ENCODE data around the gene AMZ1. TPM values are rescaled to one million over a fixed set of nuclear protein-coding genes. Genes with fewer than 3 reads are reported as not detected.
"Not testable (repeated sequence)": the region's sequence is repeated elsewhere in the genome, so short reads cannot be mapped to it uniquely, and the experiment has no call there.

Gene AMZ1
- total and polyA plus RNA-seq, 2 experiments from 2014 or later: 1.4 TPM; not detected in 1

DNA sequence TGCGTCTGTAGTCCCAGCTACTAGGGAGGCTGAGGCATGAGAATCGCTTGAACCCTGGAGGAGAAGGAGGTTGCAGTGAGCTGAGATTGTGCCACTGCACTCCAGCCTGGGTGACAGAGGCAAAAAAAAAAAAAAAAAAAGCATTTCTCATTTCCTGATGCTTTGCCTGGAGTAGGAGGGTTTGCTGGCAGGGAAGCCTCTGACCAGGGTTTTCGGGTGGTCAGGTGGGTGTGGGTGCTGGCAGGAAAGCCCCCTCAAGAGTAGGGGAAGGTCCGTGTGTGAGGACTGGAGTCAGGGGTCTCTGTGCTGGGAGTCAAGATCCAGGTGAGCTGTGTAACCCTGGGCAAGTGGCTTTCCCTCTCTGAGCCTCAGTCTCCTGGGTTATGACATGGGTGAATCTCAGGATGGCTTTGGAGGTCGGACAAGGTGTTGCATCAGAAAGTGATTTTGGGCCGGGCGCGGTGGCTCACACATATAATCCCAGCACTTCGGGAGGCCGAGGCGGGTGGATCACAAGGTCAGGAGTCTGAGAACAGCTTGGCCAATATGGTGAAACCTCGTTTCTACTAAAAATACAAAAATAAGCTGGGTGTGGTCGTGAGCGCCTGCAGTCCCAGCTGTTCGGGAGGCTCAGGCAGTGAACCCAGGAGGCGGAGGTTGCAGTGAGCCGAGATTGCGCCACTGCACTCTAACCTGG is 3.2 kb downstream of the AMZ1 start:
- TF ChIP-seq EZH2 (IDR thresholded peaks at IDR 0.05; ENCODE audit: borderline replicate concordance) (no peak), EZH2phosphoT487 (IDR thresholded peaks at IDR 0.05; ENCODE audit: low read depth, severe bottlenecking, unreplicated experiment) (no peak)
- TF ChIP-seq, protein P1, sequence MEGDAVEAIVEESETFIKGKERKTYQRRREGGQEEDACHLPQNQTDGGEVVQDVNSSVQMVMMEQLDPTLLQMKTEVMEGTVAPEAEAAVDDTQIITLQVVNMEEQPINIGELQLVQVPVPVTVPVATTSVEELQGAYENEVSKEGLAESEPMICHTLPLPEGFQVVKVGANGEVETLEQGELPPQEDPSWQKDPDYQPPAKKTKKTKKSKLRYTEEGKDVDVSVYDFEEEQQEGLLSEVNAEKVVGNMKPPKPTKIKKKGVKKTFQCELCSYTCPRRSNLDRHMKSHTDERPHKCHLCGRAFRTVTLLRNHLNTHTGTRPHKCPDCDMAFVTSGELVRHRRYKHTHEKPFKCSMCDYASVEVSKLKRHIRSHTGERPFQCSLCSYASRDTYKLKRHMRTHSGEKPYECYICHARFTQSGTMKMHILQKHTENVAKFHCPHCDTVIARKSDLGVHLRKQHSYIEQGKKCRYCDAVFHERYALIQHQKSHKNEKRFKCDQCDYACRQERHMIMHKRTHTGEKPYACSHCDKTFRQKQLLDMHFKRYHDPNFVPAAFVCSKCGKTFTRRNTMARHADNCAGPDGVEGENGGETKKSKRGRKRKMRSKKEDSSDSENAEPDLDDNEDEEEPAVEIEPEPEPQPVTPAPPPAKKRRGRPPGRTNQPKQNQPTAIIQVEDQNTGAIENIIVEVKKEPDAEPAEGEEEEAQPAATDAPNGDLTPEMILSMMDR (IDR thresholded peaks at IDR 0.05; ENCODE audit: poor library complexity): no peak
- H3K79me2 ChIP-seq: no peaks in the 10 kb centered on the region
- WGBS (ENCODE audit: low lambda C conversion rate, missing lambda C conversion rate): 93% methylated on average over 18 of the region's 18 CpGs

DNA sequence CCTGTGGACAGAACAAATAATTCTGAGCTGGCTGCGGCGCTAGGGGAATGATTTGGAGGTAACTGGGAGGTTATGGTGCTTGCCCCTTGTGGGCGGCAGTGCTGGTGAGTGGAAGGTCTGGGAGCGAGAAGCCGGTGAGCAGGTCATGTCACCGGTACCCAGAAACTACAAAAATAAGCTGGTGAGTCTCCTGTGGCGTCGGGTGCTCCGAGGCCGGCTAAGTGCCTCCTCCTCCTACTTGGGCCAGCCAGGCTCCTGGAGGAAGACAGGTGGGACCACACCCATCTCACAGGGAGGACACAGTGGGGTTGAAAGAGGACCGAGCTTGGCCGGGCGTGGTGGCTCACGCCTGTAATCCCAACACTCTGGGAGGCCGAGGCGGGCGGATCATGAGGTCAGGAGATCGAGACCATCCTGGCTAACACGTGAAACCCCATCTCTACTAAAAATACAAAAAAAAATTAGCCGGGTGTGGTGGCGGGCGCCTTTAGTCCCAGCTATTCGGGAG is 4.0 kb downstream of the AMZ1 start:
- 95% methylated on average over 23 of the region's 23 CpGs for WGBS (ENCODE audit: low lambda C conversion rate, missing lambda C conversion rate)
- not testable (repeated sequence) for H3K36me3 ChIP-seq (replicated peaks; ENCODE audit: insufficient read depth, low read depth); H3K4me2 ChIP-seq; H3K4me1 ChIP-seq (ENCODE audit: insufficient read depth); H2AFZ ChIP-seq; H4K20me1 ChIP-seq (ENCODE audit: insufficient read depth, poor library complexity, severe bottlenecking); H3K27ac ChIP-seq; DNase-seq (ENCODE audit: low spot score); H3K9me3 ChIP-seq (ENCODE audit: low read depth); H3K79me2 ChIP-seq; H3K4me3 ChIP-seq; H3K9me2 ChIP-seq (replicated peaks; ENCODE audit: insufficient read depth)
- H3K27me3 ChIP-seq: peaks cover 32% of the 10 kb centered on the region

More for the DNA sequence above, 3.2 kb downstream of the AMZ1 start:
- peaks cover 40% of the 10 kb centered on the region for H3K27me3 ChIP-seq
- no peak overlapping the region for H3K4me2 ChIP-seq
- H3K9me2 ChIP-seq (replicated peaks; ENCODE audit: insufficient read depth): no peaks in the 10 kb centered on the region
- H3K36me3 ChIP-seq (replicated peaks; ENCODE audit: insufficient read depth, low read depth): no peaks in the 10 kb centered on the region
- no peak overlapping the region for H3K4me3 ChIP-seq
- H2AFZ ChIP-seq: no peak overlapping the region
- DNase-seq (ENCODE audit: low spot score): no peak
- H4K20me1 ChIP-seq (ENCODE audit: insufficient read depth, poor library complexity, severe bottlenecking): no peaks in the 10 kb centered on the region
- no peaks in the 10 kb centered on the region for H3K9me3 ChIP-seq (ENCODE audit: low read depth)
- H3K4me1 ChIP-seq (ENCODE audit: insufficient read depth): peaks cover 5% of the 10 kb centered on the region
- H3K27ac ChIP-seq: no peak overlapping the region

DNA sequence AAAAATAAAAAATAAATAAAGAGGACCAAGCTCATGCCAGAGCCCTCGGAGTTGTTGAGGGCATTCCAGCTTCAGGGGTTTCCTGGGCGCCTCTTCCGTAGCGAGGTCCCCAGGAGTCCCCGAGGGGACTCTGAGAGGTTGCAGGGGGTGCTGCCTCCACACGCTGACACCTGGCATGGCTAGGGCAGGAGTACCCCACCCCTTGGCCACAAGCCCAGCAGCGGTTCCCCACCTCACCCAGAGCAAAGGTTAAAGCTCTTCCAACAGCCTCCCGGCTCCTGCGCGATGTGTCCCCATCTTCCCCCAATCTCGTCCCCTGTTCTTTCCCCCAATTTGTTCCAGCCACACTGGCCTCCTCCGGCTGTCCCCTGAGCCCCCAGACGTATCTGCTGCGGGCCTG is 4.5 kb downstream of the AMZ1 start:
- Histone ChIP-seq H3K9me2 (replicated peaks; ENCODE audit: insufficient read depth) (no peaks in the 10 kb centered on the region), H3K27me3 (peaks cover 26% of the 10 kb centered on the region), H3K4me3 (no peak overlapping the region), H4K20me1 (ENCODE audit: insufficient read depth, poor library complexity, severe bottlenecking) (no peaks in the 10 kb centered on the region), H3K4me1 (ENCODE audit: insufficient read depth) (peaks cover 4% of the 10 kb centered on the region), H3K79me2 (no peaks in the 10 kb centered on the region), H3K4me2 (no peak overlapping the region), H3K36me3 (replicated peaks; ENCODE audit: insufficient read depth, low read depth) (no peaks in the 10 kb centered on the region), H3K9me3 (ENCODE audit: low read depth) (no peaks in the 10 kb centered on the region), H3K27ac (no peak overlapping the region), H2AFZ (no peak overlapping the region)
- DNase-seq (ENCODE audit: low spot score): no peak
- 91% methylated on average over 14 of the region's 14 CpGs for WGBS (ENCODE audit: low lambda C conversion rate, missing lambda C conversion rate)
- TF ChIP-seq EZH2 (IDR thresholded peaks at IDR 0.05; ENCODE audit: borderline replicate concordance) (no peak), EZH2phosphoT487 (IDR thresholded peaks at IDR 0.05; ENCODE audit: low read depth, severe bottlenecking, unreplicated experiment) (no peak)
- TF ChIP-seq, protein P1 (IDR thresholded peaks at IDR 0.05; ENCODE audit: poor library complexity): no peak

DNA sequence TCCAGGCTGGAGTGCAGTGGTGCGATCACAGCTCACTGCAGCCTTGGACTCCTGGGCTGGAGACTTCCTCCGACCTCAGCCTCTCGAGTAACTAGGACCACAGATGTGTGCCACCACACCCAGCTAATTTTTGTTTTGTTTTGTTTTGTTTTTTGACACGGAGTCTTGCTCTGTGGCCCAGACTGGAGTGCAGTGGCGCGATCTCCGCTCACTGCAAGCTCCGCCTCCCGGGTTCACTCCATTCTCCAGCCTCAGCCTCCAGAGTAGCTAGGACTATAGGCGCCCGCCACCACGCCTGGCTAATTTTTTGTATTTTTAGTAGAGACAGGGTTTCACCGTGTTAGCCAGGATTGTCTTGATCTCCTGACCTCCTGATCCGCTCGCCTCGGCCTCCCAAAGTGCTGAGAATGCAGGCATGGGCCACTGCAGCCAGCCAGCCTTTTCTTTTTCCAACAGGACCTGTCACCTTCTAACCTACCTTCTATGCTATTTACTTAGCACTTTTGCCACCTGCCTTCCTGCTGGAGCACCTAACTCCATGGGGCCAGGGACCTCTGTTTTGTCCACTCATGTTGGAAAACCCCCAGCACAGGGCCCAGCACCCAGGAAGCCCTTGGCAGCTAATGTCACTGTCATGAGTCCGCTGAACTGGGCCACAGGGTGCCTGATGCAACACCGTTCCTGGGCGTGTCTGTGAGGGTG is 5.6 kb downstream of the AMZ1 start:
- 94% methylated on average over 19 of the region's 19 CpGs for WGBS (ENCODE audit: low lambda C conversion rate, missing lambda C conversion rate)
- not testable (repeated sequence) for H3K4me2 ChIP-seq

DNA sequence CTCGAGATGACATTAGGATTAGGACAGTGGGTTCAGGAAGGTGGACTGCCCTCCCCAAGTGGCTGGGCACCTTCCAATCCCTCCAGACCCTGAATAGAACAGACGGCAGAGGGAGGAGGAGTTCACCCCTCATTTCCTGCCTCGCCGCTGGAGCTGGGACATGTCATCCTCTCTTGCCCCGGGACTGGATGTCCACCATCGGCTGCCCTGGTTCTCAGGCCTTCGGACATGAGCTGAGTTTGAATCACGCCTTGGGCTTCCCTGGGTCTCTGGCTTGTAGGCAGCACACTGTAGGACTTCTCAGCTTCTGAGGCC is 6.1 kb downstream of the AMZ1 start:
- 93% methylated on average over 8 of the region's 8 CpGs for WGBS (ENCODE audit: low lambda C conversion rate, missing lambda C conversion rate)
- H3K4me2 ChIP-seq; H4K20me1 ChIP-seq (ENCODE audit: insufficient read depth, poor library complexity, severe bottlenecking); H3K4me1 ChIP-seq (ENCODE audit: insufficient read depth); H2AFZ ChIP-seq; H3K9me2 ChIP-seq (replicated peaks; ENCODE audit: insufficient read depth); H3K4me3 ChIP-seq; H3K79me2 ChIP-seq; H3K27ac ChIP-seq; H3K9me3 ChIP-seq (ENCODE audit: low read depth); DNase-seq (ENCODE audit: low spot score); H3K36me3 ChIP-seq (replicated peaks; ENCODE audit: insufficient read depth, low read depth): not testable (repeated sequence)
- peaks cover 12% of the 10 kb centered on the region for H3K27me3 ChIP-seq

More for the DNA sequence above, 5.6 kb downstream of the AMZ1 start:
- H3K79me2 ChIP-seq; H4K20me1 ChIP-seq (ENCODE audit: insufficient read depth, poor library complexity, severe bottlenecking); H3K9me2 ChIP-seq (replicated peaks; ENCODE audit: insufficient read depth); DNase-seq (ENCODE audit: low spot score); H3K36me3 ChIP-seq (replicated peaks; ENCODE audit: insufficient read depth, low read depth); H3K27ac ChIP-seq; H3K4me1 ChIP-seq (ENCODE audit: insufficient read depth); H3K4me3 ChIP-seq; H2AFZ ChIP-seq; H3K9me3 ChIP-seq (ENCODE audit: low read depth): not testable (repeated sequence)
- H3K27me3 ChIP-seq: peaks cover 17% of the 10 kb centered on the region

Measured in hepatocyte (in vitro differentiated cells).